MM.1S (cell line): ENCODE measurements around the gene PDCD7.
A peak's percentile ranks its signal among the peaks of the same experiment; 100 is the strongest.
"Not testable (repeated sequence)": the region's sequence is repeated elsewhere in the genome, so short reads cannot be mapped to it uniquely, and the experiment has no call there.

Source experiments
- DNase-seq: peaks from one replicate; pipeline ENCODE4 v3.0.0-alpha.2; 2015
- H2AFZ ChIP-seq: fragments of 300-600 bp; sonication (generic); 2 replicates; pipeline ENCODE4 v1.6.0; 2016; ENCODE audit warnings: antibody characterized with exemption, low read length
- H3F3A ChIP-seq: fragments of 300-600 bp; sonication (generic); 2 replicates; pipeline ENCODE4 v1.6.1; 2016; ENCODE audit warnings: mild to moderate bottlenecking, antibody characterized with exemption, low read length, moderate library complexity, mixed read lengths; ENCODE audit not compliant: insufficient read depth
- H3K27ac ChIP-seq: fragments of 300-600 bp; sonication (generic); 2 replicates; pipeline ENCODE4 v1.5.1; 2016; ENCODE audit warnings: mild to moderate bottlenecking, low read length
- H3K27me3 ChIP-seq: fragments of 300-600 bp; sonication (generic); replicated peaks from 2 replicates; pipeline ENCODE4 v1.6.0; 2016; ENCODE audit warnings: low read length; ENCODE audit not compliant: insufficient read depth
- H3K36me3 ChIP-seq: fragments of 300-600 bp; sonication (generic); replicated peaks from 2 replicates; pipeline ENCODE4 v1.6.1; 2016; ENCODE audit warnings: mild to moderate bottlenecking, low read length, mixed read lengths; ENCODE audit not compliant: insufficient read depth
- H3K4me1 ChIP-seq: fragments of 300-600 bp; sonication (generic); 2 replicates; pipeline ENCODE4 v1.6.1; 2016; ENCODE audit warnings: low read length, mixed read lengths
- H3K4me2 ChIP-seq: fragments of 300-600 bp; sonication (generic); 2 replicates; pipeline ENCODE4 v1.6.0; 2016; ENCODE audit warnings: low read depth, low read length
- H3K4me3 ChIP-seq: fragments of 300-600 bp; sonication (generic); 2 replicates; pipeline ENCODE4 v1.5.1; 2016; ENCODE audit warnings: low read length, mixed read lengths
- H3K79me2 ChIP-seq: fragments of 300-600 bp; sonication (generic); 2 replicates; pipeline ENCODE4 v1.6.1; 2016; ENCODE audit warnings: mixed run types, low read length, mixed read lengths
- H3K9ac ChIP-seq: fragments of 300-600 bp; sonication (generic); 2 replicates; pipeline ENCODE4 v1.6.1; 2016; ENCODE audit warnings: low read length, mixed read lengths
- H3K9me2 ChIP-seq: fragments of 300-600 bp; sonication (generic); replicated peaks from 2 replicates; pipeline ENCODE4 v1.6.1; 2016; ENCODE audit warnings: mild to moderate bottlenecking, low read length, mixed read lengths; ENCODE audit not compliant: insufficient read depth
- H3K9me3 ChIP-seq: fragments of 300-600 bp; sonication (generic); replicated peaks from 2 replicates; pipeline ENCODE4 v1.6.1; 2016; ENCODE audit warnings: mild to moderate bottlenecking, low read length, mixed read lengths; ENCODE audit not compliant: insufficient read depth
- H4K20me1 ChIP-seq: fragments of 300-600 bp; sonication (generic); 2 replicates; pipeline ENCODE4 v1.6.1; 2016; ENCODE audit warnings: mild to moderate bottlenecking, low read length, moderate library complexity, mixed read lengths; ENCODE audit not compliant: insufficient read depth
- CTCF ChIP-seq: fragments of 300-600 bp; sonication (generic); IDR thresholded peaks from 2 replicates; pipeline ENCODE4 v1.5.1; 2016; ENCODE audit warnings: antibody characterized with exemption, low read length, mixed read lengths
- EZH2 ChIP-seq: fragments of 300-600 bp; sonication (generic); optimal IDR thresholded peaks from 2 replicates; pipeline ENCODE3; 2017; ENCODE audit warnings: low read depth, mild to moderate bottlenecking, antibody characterized with exemption, low read length, mixed read lengths
- EZH2phosphoT487 ChIP-seq: fragments of 300-600 bp; sonication (generic); IDR thresholded peaks from 2 replicates; pipeline ENCODE4 v1.6.1; 2018; ENCODE audit warnings: antibody characterized with exemption, low read length

The PDCD7 gene

GRCh38 chr15:65077981-65078352, 55.6 kb downstream of the PDCD7 start:
- no peak overlapping the region for H2AFZ ChIP-seq
- H3K36me3 ChIP-seq: no peaks in the 10 kb centered on the region
- H3K27me3 ChIP-seq: 0 out of 2 replicates have a peak, but pooled peaks cover 3% of the 10 kb centered on the region
- H3K79me2 ChIP-seq: no peaks in the 10 kb centered on the region
- no peaks in the 10 kb centered on the region for H3F3A ChIP-seq
- H3K4me3 ChIP-seq: no peak overlapping the region
- no peaks in the 10 kb centered on the region for H3K9me3 ChIP-seq
- H3K9ac ChIP-seq: no peak overlapping the region
- TF ChIP-seq CTCF: peak; percentile 47
- no peak for TF ChIP-seq EZH2
- H3K4me2 ChIP-seq: no peak overlapping the region
- no peaks in the 10 kb centered on the region for H4K20me1 ChIP-seq
- H3K4me1 ChIP-seq: no peaks in the 10 kb centered on the region
- H3K9me2 ChIP-seq: no peaks in the 10 kb centered on the region
- no peak overlapping the region for H3K27ac ChIP-seq
- peak; percentile 41 for DNase-seq

- Histone ChIP-seq H3F3A (no peaks in the 10 kb centered on the region), H3K27me3 (no peaks in the 10 kb centered on the region), H3K36me3 (no peaks in the 10 kb centered on the region), H4K20me1 (no peaks in the 10 kb centered on the region), H3K79me2 (no peaks in the 10 kb centered on the region), H3K4me3 (no peak overlapping the region), H3K9me3 (no peaks in the 10 kb centered on the region), H3K27ac (no peak overlapping the region), H3K4me2 (no peak overlapping the region), H3K4me1 (no peaks in the 10 kb centered on the region), H3K9me2 (no peaks in the 10 kb centered on the region), H2AFZ (no peak overlapping the region), H3K9ac (no peak overlapping the region)
- TF ChIP-seq CTCF: no peak
- TF ChIP-seq EZH2: no peak
- no peak for TF ChIP-seq EZH2phosphoT487
- no peak for DNase-seq
Observed at GRCh38 chr15:65077291-65077980, 56.2 kb downstream of the PDCD7 start.

- Histone ChIP-seq H3K4me2 (no peak within 1 kb of the TSS), H3K9me3 (no peaks in the 10 kb centered on the region)
Observed at GRCh38 chr15:65076486-65077290, 56.9 kb downstream of the PDCD7 start, which contains the start of gene KBTBD13. Gene KBTBD13, plus strand, starts transcription at chr15:65076746. Its CDS starts 70 bp downstream, at chr15:65076816.

GRCh38 chr15:65075607-65076395, 57.8 kb downstream of the PDCD7 start:
- not testable (repeated sequence) for H3K9ac ChIP-seq, H3K79me2 ChIP-seq, H3K4me2 ChIP-seq, H3K9me2 ChIP-seq, H3K27me3 ChIP-seq, DNase-seq, H3K4me1 ChIP-seq, H3F3A ChIP-seq, H4K20me1 ChIP-seq, H2AFZ ChIP-seq, H3K9me3 ChIP-seq, H3K4me3 ChIP-seq, H3K36me3 ChIP-seq, H3K27ac ChIP-seq

More at GRCh38 chr15:65076486-65077290, 56.9 kb downstream of the PDCD7 start, which contains the start of gene KBTBD13:
- Histone ChIP-seq H3K27ac (no peak within 1 kb of the TSS), H3F3A (no peaks in the 10 kb centered on the region), H3K79me2 (no peaks in the 10 kb centered on the region), H3K27me3 (no peaks in the 10 kb centered on the region), H2AFZ (no peak within 1 kb of the TSS), H3K36me3 (no peaks in the 10 kb centered on the region), H3K9ac (no peak within 1 kb of the TSS), H3K9me2 (no peaks in the 10 kb centered on the region), H4K20me1 (no peaks in the 10 kb centered on the region), H3K4me1 (no peaks in the 10 kb centered on the region), H3K4me3 (no peak within 1 kb of the TSS)
- no peak for DNase-seq
- TF ChIP-seq EZH2phosphoT487 (no peak), CTCF (no peak), EZH2 (no peak)

- not testable (repeated sequence) for H3K27ac ChIP-seq, H3K79me2 ChIP-seq, H3F3A ChIP-seq, DNase-seq, H3K4me2 ChIP-seq, H3K36me3 ChIP-seq, H2AFZ ChIP-seq, H3K9me3 ChIP-seq, H4K20me1 ChIP-seq, H3K4me1 ChIP-seq, H3K27me3 ChIP-seq, H3K4me3 ChIP-seq, H3K9me2 ChIP-seq, H3K9ac ChIP-seq
Observed at GRCh38 chr15:65074946-65075345, 58.7 kb downstream of the PDCD7 start.
